CD14-positive monocyte (primary cell): ENCODE measurements around the gene CADM1. TPM values are rescaled to one million over a fixed set of nuclear protein-coding genes. Genes with fewer than 3 reads are reported as not detected.

Experiments
- DNase-seq, 3 donors: peaks; one replicate each; pipeline ENCODE4 v3.0.0-alpha.2; 2011 to 2022
- H2AFZ ChIP-seq: 2 replicates; pipeline ENCODE4 v1.6.0; 2012; ENCODE audit warnings: mild to moderate bottlenecking, low read depth, low read length, inconsistent platforms; ENCODE audit not compliant: insufficient read depth, poor library complexity, severe bottlenecking
- H3K27ac ChIP-seq, 2 donors: 1 replicate in 1 of 2; 2 replicates in 1 of 2; pipeline ENCODE4 v1.5.1; 2012 to 2013; ENCODE audit warnings: low read length in 2 of 2, control low read depth in 1 of 2, inconsistent platforms in 1 of 2, low read depth in 1 of 2, mild to moderate bottlenecking in 1 of 2
- H3K27me3 ChIP-seq, 2 donors: one replicate each; pipeline versions ENCODE4 v1.6.0 to v1.6.1; 2011 to 2013; ENCODE audit warnings: low read length in 2 of 2; ENCODE audit not compliant: control insufficient read depth in 2 of 2, insufficient read depth in 2 of 2
- H3K36me3 ChIP-seq, 2 donors: replicated peaks in 1 of 2; 1 replicate in 1 of 2; 2 replicates in 1 of 2; pipeline versions ENCODE4 v1.5.1 to v1.6.1; 2012 to 2013; ENCODE audit warnings: low read length in 2 of 2, control low read depth in 1 of 2, inconsistent platforms in 1 of 2, mild to moderate bottlenecking in 1 of 2; ENCODE audit not compliant: insufficient read depth in 2 of 2, control insufficient read depth in 1 of 2
- H3K4me1 ChIP-seq, 2 donors: 1 replicate in 1 of 2; 2 replicates in 1 of 2; pipeline versions ENCODE4 v1.5.1 to v1.6.1; 2012 to 2013; ENCODE audit warnings: low read length in 2 of 2, control low read depth in 1 of 2, inconsistent platforms in 1 of 2, mild to moderate bottlenecking in 1 of 2, moderate library complexity in 1 of 2; ENCODE audit not compliant: insufficient read depth in 2 of 2, control insufficient read depth in 1 of 2
- H3K4me2 ChIP-seq: replicated peaks from 2 replicates; pipeline ENCODE3; 2012; ENCODE audit warnings: low read length, moderate library complexity, mild to moderate bottlenecking; ENCODE audit not compliant: poor library complexity, severe bottlenecking; ENCODE audit errors: extremely low read depth
- H3K4me3 ChIP-seq, 3 experiments: fragments of 200-600 bp in 1 of 3; sonication (generic) in 1 of 3; replicated peaks in 1 of 3; 1 replicate in 2 of 3; 2 replicates in 1 of 3; pipeline ENCODE4 v1.5.1; 2011 to 2013; ENCODE audit warnings: low read length in 3 of 3, mild to moderate bottlenecking in 3 of 3, control low read depth in 2 of 3, low read depth in 2 of 3, inconsistent platforms in 1 of 3, moderate library complexity in 1 of 3
- H3K79me2 ChIP-seq: 2 replicates; pipeline ENCODE4 v1.6.0; 2012; ENCODE audit warnings: mild to moderate bottlenecking, control low read depth, inconsistent platforms, low read length, moderate library complexity; ENCODE audit not compliant: insufficient read depth
- H3K9ac ChIP-seq: 2 replicates; pipeline ENCODE4 v1.6.0; 2017; ENCODE audit warnings: low read length, mild to moderate bottlenecking; ENCODE audit not compliant: insufficient read depth, poor library complexity, severe bottlenecking
- H3K9me3 ChIP-seq, 2 donors: replicated peaks in 1 of 2; 1 replicate in 1 of 2; 2 replicates in 1 of 2; pipeline versions ENCODE4 v1.5.1 to v1.6.1; 2012 to 2013; ENCODE audit warnings: low read length in 2 of 2, control low read depth in 1 of 2; ENCODE audit not compliant: control insufficient read depth in 1 of 2, insufficient read depth in 1 of 2
- H4K20me1 ChIP-seq: 2 replicates; pipeline ENCODE4 v1.6.0; 2012; ENCODE audit warnings: mild to moderate bottlenecking, low read length, control low read depth, moderate library complexity; ENCODE audit not compliant: insufficient read depth
- H3K27ac Mint-ChIP-seq, 7 donors: one replicate each; pipeline ENCODE4 v1.8.0; 2020; ENCODE audit warnings: mild to moderate bottlenecking in 7 of 7, mixed read lengths in 7 of 7, moderate library complexity in 6 of 7, inconsistent platforms in 2 of 7
- H3K27me3 Mint-ChIP-seq, 3 donors: one replicate each; pipeline ENCODE4 v1.8.0; 2021 to 2022; ENCODE audit warnings: low read depth in 3 of 3, mild to moderate bottlenecking in 3 of 3, mixed read lengths in 3 of 3, moderate library complexity in 3 of 3, inconsistent platforms in 1 of 3
- H3K36me3 Mint-ChIP-seq, 2 donors: one replicate each; pipeline ENCODE4 v1.8.0; 2020; ENCODE audit warnings: mixed read lengths in 2 of 2, inconsistent platforms in 1 of 2, mild to moderate bottlenecking in 1 of 2
- H3K4me1 Mint-ChIP-seq: one replicate; pipeline ENCODE4 v1.8.0; 2020; ENCODE audit warnings: mild to moderate bottlenecking, mixed read lengths
- H3K4me3 Mint-ChIP-seq, 2 donors: one replicate each; pipeline ENCODE4 v1.8.0; 2020; ENCODE audit warnings: mild to moderate bottlenecking in 2 of 2, mixed read lengths in 2 of 2, moderate library complexity in 1 of 2
- H3K9me3 Mint-ChIP-seq, 7 donors: one replicate each; pipeline ENCODE4 v1.8.0; 2020 to 2022; ENCODE audit warnings: mixed read lengths in 7 of 7, mild to moderate bottlenecking in 6 of 7, moderate library complexity in 6 of 7, inconsistent platforms in 2 of 7
- CTCF ChIP-seq: fragments of 200-600 bp; IDR thresholded peaks from one replicate; pipeline ENCODE4 v1.8.0; 2022; ENCODE audit warnings: antibody characterized with exemption, mild to moderate bottlenecking
- WGBS: methylation state at CpG from one replicate; pipeline ENCODE4 v1.1.5; 2013; ENCODE audit warnings: missing lambda C conversion rate; ENCODE audit not compliant: insufficient coverage; 5-methylcytosine and 5-hydroxymethylcytosine counted together
- intact Hi-C, 2 donors: fragments of 100-400 bp; cut with micrococcal nuclease; formaldehyde crosslinking; loops; one replicate each; pipeline versions ENCODE4 v1.15.0 to v1.15.1; 2023
- polyA plus RNA-seq, 3 donors: library from polyadenylated mRNA; depleted of rRNA in 1 of 3; unstranded in 2 of 3; stranded (reverse) in 1 of 3; fragments of 300-500 nt in 2 of 3; fragments of >200 nt in 1 of 3; fragmentation: Illumina TruSeq in 2 of 3; gene quantifications; 1 replicate in 2 of 3; 2 replicates in 1 of 3; pipeline ENCODE4 v1.2.3, GENCODE V29; 2012 to 2021

The CADM1 gene
- polyA plus RNA-seq, 3 donors, result not detected

- Histone ChIP-seq H3K27ac (no peak overlapping the region), H2AFZ (no peak overlapping the region), H3K36me3 (no peaks in the 10 kb centered on the region), H3K79me2 (no peaks in the 10 kb centered on the region), H3K27me3 (no peaks in the 10 kb centered on the region), H3K9me3 (no peaks in the 10 kb centered on the region), H3K4me3 (no peak overlapping the region), H3K4me1 (no peaks in the 10 kb centered on the region), H4K20me1 (no peaks in the 10 kb centered on the region), H3K9ac (no peak overlapping the region), H3K4me2 (no peak overlapping the region)
- DNase-seq, result no peak
- no peak for TF ChIP-seq CTCF
- Mint-ChIP-seq H3K4me3 (no peak overlapping the region), H3K9me3 (peaks cover 0 to 3% (median 0%) of the 10 kb centered on the region in 7 donors), H3K27me3 (peaks cover 0 to 3% (median 0%) of the 10 kb centered on the region in 3 donors), H3K4me1 (no peaks in the 10 kb centered on the region), H3K27ac (no peak overlapping the region), H3K36me3 (no peaks in the 10 kb centered on the region)
- 96% methylated on average over 2 of the region's 5 CpGs for WGBS
- intact Hi-C loops, result no loop called here
Observed at GRCh38 chr11:115258216-115258615, 246.0 kb downstream of the CADM1 start.

- no peak overlapping the region for H3K4me2 ChIP-seq
- TF ChIP-seq CTCF, result no peak
- intact Hi-C loops, result no loop called here
- peaks cover 0 to 3% (median 1%) of the 10 kb centered on the region in 3 donors for H3K27me3 Mint-ChIP-seq
- H3K4me1 ChIP-seq, result no peaks in the 10 kb centered on the region
- H3K27ac ChIP-seq, result no peak overlapping the region
- no peaks in the 10 kb centered on the region for H3K79me2 ChIP-seq
- H3K4me1 Mint-ChIP-seq, result no peaks in the 10 kb centered on the region
- no peak overlapping the region for H2AFZ ChIP-seq
- H4K20me1 ChIP-seq, result no peaks in the 10 kb centered on the region
- no peak overlapping the region for H3K27ac Mint-ChIP-seq
- H3K27me3 ChIP-seq, result no peaks in the 10 kb centered on the region
- H3K9me3 ChIP-seq, result no peaks in the 10 kb centered on the region
- no peaks in the 10 kb centered on the region for H3K36me3 Mint-ChIP-seq
- H3K4me3 Mint-ChIP-seq, result no peak overlapping the region
- H3K9me3 Mint-ChIP-seq, result peaks cover 0 to 3% (median 0%) of the 10 kb centered on the region in 7 donors
- WGBS, result 53% methylated on average over 3 of the region's 4 CpGs
- no peak overlapping the region for H3K4me3 ChIP-seq
- H3K36me3 ChIP-seq, result no peaks in the 10 kb centered on the region
- H3K9ac ChIP-seq, result no peak overlapping the region
- no peak for DNase-seq
Observed at GRCh38 chr11:115257678-115258077, 246.5 kb downstream of the CADM1 start.
